HG02763 (cell line): ENCODE measurements around the gene CEP55.

Source experiments
- ATAC-seq: cut with Tn5 transposase; IDR thresholded peaks from one replicate; pipeline ENCODE4 v1.9.1; 2021; ENCODE audit warnings: mild to moderate bottlenecking, moderate library complexity; ENCODE audit not compliant: unreplicated experiment

CEP55 gene

GRCh38 chr10:93468461-93469213 is 27.8 kb upstream of the CEP55 start:
- no peak for ATAC-seq

- no peak for ATAC-seq
Observed at GRCh38 chr10:93469454-93469853, 27.0 kb upstream of the CEP55 start.

- no peak for ATAC-seq
Observed at GRCh38 chr10:93471110-93471651, 25.2 kb upstream of the CEP55 start.

- ATAC-seq = no peak
Observed at GRCh38 chr10:93473161-93473560, 23.3 kb upstream of the CEP55 start.

GRCh38 chr10:93473804-93474472 is 22.5 kb upstream of the CEP55 start:
- ATAC-seq = no peak

- no peak for ATAC-seq
Observed at GRCh38 chr10:93475227-93475626, 21.2 kb upstream of the CEP55 start.

GRCh38 chr10:93475871-93476270 is 20.5 kb upstream of the CEP55 start:
- no peak for ATAC-seq

- ATAC-seq = no peak
Observed at GRCh38 chr10:93476756-93477155, 19.7 kb upstream of the CEP55 start.

- ATAC-seq = no peak
Observed at GRCh38 chr10:93478873-93479272, 17.5 kb upstream of the CEP55 start.

GRCh38 chr10:93481637-93482144 is 14.7 kb upstream of the CEP55 start:
- no peak for ATAC-seq

- peak; percentile 54 for ATAC-seq
Observed at GRCh38 chr10:93482145-93482834, 14.1 kb upstream of the CEP55 start, which contains the start of gene MYOF. TSS of gene MYOF (minus strand) at chr10:93482334. CDS start at chr10:93482194, 140 bp downstream.

GRCh38 chr10:93485690-93486089 is 10.7 kb upstream of the CEP55 start:
- ATAC-seq = no peak

- no peak for ATAC-seq
Observed at GRCh38 chr10:93488956-93489528, 7.4 kb upstream of the CEP55 start.

- ATAC-seq = no peak
Observed at GRCh38 chr10:93491602-93492121, 4.8 kb upstream of the CEP55 start.

GRCh38 chr10:93493162-93493561 is 3.2 kb upstream of the CEP55 start:
- ATAC-seq = no peak

GRCh38 chr10:93494494-93494893 is 1.9 kb upstream of the CEP55 start:
- no peak for ATAC-seq

- peak; percentile 19 for ATAC-seq
Observed at GRCh38 chr10:93495654-93496321, 624 bp upstream of the CEP55 start.

GRCh38 chr10:93498166-93498565 is 1.8 kb downstream of the CEP55 start:
- ATAC-seq = no peak

GRCh38 chr10:93501650-93502049 is 5.2 kb downstream of the CEP55 start:
- ATAC-seq = no peak

GRCh38 chr10:93503075-93503474 is 6.7 kb downstream of the CEP55 start:
- ATAC-seq = no peak
